GM18517 (cell line): ENCODE results near the gene TMIE.

Experiments
- ATAC-seq: cut with Tn5 transposase; IDR thresholded peaks from one replicate; pipeline ENCODE4 v1.9.1; 2021; ENCODE audit warnings: mild to moderate bottlenecking, moderate library complexity; ENCODE audit not compliant: unreplicated experiment

Gene TMIE

DNA sequence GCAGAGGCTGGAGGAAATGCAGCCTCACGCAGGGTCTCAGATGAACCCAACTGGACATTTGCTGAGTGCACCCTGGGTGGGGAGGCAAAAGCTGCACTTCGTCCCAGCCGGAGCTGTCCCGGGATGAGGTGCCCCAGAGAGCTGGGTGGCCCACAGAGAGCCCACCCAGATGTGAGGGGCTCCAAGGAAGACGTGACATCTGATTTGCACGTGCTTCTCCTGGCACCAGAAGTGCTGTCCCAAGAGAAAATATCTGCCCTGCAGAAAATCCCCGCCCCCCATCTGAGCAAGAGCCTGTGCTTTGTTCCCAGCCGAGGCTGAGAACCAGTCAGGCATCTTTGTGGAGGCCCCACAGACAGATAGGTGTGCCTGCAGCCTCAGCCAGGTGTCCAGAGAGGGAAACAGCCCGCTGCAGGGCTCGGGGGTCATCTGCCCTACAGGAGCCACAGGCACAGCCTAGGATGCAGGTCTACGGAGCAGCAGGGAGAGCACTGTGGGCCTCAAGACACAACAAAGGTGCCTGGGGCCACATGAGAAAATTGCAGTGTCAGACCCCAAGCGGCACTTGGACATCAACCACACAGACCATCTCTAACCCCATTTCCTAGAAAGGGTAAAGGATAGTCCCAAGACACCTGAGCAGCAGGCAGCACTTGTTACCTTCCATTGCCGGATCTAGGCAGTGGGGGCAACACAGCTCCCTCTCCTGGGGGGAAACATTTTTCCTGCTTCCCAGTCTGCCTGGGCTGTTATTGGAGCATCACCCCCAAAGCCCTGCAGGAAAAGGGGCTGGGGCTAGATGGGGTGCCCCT is 5.8 kb downstream of the TMIE start:
- ATAC-seq, result no peak

DNA sequence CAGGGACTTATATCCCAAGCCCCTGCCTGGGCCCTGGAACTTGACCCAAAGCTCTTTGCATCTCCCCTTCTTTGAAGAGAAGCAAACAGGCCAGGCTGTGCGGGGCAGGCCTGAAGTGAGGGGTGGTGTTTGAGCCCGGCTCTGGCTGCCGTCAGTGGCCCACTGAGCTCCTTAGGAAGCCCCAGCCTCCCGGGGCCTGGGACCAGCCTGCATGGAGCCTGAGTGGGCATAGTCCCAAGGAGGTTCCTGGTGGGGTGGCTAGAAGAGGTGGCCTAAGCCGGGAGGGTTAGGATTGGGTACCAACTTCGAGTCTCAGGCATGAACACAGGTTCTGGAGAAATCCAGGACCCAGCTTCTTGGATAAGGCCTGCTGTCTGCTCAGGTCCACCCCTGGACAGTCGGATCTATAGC is 6.4 kb downstream of the TMIE start:
- ATAC-seq, result no peak

DNA sequence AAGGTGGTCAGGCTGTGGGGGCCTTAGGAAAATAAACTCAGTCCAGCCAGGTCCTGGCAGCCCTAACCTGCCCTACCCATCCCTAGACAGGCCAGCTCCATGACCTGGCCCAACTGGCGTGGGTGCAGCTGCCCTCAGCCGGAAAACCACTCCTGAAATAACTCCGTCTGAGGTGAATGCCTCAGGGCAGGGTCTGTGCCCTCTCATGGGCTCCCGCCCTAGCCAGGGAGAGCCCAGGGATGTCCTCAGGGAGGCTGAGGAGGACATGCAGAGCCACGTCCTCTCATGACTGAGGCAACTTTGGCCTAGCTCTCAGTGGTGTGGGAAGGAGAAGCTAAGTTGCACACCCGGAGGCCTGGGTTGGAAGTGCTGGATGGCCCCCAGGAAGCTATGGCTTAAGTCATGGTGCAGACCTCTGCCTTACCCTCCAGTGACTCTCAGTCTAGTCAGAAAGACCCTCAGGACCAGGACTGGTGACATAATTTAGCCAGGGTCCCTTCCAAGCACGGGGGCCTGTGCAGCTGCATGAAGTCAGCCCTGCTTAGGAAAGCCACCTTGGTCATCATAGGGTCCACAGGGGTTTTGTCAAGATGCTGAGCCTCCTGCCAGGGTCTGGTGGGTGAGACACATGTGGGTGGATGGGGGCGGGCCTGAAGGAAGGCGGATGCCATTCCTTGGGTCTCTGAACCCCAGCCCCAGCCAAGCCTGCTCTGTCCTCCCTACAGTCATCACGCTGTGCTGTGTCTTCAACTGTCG is 7.4 kb downstream of the TMIE start:
- ATAC-seq, result no peak

DNA sequence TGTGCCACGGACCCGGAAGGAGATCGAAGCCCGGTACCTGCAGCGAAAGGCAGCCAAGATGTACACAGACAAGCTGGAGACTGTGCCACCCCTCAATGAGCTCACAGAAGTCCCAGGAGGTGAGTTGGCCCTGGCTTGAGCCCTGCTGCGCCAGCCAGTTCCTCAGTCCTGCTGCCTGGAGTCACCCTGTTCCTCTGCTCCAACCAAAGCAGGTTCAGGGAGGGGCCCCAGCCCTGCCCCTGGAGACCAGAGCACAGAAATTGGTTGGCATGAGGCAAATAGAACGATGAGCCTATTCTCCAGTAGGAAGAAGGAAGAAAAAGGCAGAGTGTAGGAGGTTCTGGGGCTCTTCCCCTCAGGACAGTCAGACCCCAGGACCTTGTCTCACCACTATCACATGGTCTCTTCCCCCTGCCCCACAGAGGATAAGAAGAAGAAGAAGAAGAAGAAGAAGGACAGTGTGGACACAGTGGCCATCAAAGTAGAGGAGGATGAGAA is 8.0 kb downstream of the TMIE start:
- no peak for ATAC-seq

DNA sequence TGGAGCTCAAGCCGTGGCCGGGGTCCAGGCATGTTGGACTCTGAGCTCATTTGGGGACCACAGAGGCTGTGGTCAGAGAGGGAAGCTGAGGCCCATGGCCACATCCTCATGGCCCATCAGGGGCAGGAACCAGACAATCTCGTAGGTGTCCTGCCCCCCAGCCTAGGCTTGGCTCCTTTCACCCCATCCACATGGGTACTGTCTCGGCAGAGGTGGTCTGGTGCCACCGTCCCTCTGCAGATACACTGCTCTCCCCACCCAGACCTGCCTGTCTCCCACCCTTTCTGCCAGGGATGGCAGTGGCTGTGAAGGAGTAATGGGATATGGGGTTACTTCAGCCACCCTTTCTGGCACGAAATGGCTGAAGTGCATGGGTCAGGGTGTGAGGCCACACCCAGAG is 8.5 kb downstream of the TMIE start:
- no peak for ATAC-seq

DNA sequence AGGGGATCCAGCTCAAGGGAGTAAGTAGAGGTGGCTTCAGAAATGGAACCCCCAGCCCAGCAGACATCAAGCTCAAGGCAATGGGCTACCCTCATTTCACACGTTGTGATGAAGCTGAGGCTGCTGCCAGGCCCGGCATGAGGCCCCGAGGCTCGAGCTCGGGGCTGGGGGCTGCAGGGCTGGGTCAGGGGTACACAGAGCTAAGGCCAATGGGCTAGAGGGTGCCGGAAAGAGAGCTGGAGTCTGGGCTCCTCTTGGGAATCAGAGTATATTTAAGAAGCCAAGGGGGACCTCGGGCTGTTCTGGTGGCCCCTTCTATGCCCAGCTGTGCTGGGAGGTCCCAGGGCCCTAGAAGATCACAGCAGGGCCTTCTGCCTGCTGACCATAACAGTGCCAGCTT is 9.0 kb downstream of the TMIE start:
- ATAC-seq, result no peak

DNA sequence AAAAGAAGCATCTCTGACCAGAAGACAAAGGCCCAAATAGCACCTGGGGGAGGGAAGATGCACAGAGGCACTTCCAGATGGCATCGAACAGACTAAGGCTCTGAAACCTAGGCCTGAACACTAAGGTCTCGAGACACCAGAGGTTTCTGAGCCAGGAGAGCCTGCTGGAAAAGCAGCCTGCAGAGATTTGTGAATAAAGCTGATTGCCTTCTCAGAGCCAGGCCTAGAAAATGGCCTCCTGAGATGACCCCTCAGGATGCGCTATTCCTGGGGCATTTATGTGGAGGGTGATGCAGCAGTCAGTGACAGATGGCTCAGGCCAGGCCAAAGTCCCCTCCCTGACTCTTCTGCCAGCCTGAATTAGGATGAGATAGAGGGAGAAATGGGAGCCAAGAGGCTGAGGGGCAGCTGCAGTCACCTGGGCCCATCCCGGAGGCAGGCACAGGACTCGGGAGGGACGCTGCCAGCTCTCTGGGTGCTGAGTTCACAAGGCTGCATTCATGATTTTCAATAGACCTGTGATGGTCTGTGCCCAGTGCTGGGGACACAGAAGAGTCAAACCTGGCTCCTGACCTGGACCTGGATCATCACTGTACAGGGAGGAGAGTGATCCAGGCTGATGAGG is 9.6 kb downstream of the TMIE start:
- no peak for ATAC-seq

DNA sequence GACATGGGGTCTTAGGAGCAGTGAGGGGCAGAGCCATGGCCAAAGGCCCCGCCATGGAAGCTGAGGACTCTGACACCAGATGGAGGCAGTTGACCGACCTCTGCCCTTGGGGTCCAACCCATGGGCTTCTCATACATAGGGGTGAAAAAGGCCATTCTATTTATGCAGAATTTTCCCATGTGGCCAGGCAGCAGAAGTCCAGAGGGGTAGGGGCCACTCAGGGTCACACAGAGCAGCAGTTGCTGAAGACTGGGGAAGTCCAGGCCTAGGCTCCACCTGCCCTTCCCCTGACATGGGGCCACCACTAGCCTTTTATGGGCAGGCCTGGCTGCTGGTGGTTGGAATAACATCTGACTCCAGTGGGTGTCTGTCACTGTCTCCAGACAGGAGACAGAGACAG is 10.1 kb downstream of the TMIE start:
- no peak for ATAC-seq

DNA sequence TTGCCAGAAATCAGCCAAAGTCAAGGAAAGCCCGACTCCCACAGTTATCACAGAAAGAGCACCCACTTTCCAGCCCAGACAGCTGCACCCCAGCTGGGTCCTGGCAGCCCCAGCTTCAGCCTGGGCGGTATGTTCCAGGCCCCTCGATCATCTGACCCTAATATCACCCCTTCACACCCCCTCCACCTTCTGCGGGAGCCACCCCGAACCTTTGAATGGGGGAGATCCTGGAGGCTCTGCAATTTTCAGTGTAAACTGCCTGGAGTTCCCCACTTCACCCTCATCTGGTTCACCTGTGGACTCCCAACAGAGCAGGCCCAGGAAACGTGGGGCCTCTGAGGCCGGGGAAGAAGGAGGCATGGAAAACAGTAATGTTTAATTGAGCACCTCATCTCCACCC is 10.6 kb downstream of the TMIE start:
- ATAC-seq, result no peak

DNA sequence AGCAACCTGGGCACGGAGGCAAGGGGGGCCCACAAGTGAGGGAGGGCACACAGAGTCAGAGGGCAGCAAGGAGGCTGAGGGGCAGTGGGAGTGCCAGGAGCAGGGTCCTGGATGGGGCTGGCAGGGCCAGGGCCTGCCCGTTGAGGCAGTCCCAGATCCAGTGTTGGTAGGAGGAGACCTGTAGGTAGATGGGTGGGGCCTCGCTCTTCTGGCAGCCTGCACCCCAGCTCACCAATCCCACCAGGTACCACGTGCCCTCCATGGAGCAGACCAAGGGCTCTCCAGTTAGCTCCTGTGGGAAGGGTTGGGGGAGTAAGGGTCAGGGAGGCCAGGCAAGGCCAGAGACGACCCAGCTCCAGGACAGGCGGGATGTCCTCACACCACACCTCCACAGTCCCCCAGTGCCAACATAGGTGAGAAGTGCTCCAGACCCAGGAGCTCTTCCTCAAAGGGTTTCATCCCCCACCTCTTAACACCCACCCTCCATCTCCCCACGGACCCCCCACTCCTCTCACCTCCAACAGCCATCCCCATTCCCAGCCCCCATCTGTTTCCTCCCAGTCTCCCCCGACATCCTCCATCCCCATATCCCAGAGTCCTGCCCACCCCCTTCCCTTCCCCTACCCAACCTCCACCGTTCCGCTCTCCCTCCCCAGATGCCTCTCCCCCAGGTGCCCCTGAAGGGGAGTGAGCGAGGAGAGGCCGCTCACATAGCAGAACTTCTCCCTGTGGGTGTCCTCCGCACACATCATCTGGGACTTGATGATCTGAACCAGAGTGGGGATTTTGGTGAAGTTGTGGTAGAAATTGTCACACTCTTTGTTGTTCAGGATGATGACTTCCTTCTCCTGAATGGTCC is 11.2 kb downstream of the TMIE start:
- ATAC-seq, result no peak

DNA sequence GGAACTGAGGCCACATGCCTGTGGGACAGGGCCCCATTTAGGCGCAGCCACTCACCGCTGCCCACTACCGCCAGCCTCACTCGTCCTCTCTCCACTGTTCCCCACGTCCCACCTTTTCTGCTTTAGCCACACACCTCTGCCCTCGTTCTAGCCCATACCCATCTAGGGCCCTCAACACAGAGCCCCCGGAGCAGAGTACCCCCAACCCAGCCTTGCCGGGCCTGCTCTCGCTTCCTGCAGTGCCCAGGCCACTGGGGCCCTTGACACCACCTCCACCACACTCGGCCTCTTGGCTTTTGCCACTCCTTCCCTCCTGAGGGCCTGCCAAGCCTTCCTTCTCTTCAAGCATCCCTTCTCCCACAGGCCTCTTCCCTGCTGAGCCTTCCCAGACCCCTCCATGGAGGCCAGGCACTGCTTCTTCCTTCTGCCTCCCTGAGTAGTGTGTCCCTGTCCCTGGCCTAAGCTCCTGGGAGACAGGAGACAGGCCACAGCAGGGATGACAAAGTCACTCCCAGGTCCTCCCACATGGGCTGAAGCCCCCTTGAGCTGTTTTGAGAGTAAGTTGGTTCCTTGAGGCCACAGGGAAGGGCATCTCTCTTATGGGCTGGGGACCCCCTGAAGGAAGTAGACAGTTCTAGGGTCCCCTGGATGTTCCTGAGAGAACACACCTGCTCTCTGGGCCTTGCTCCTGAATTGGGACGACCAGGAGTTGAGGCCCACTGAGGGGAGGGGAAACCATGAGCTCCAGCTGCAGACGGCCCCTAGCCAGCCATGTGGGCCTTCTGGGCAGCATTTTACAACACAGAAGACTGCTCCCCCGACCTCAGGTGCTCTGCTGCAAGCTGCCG is 12.1 kb downstream of the TMIE start:
- no peak for ATAC-seq

DNA sequence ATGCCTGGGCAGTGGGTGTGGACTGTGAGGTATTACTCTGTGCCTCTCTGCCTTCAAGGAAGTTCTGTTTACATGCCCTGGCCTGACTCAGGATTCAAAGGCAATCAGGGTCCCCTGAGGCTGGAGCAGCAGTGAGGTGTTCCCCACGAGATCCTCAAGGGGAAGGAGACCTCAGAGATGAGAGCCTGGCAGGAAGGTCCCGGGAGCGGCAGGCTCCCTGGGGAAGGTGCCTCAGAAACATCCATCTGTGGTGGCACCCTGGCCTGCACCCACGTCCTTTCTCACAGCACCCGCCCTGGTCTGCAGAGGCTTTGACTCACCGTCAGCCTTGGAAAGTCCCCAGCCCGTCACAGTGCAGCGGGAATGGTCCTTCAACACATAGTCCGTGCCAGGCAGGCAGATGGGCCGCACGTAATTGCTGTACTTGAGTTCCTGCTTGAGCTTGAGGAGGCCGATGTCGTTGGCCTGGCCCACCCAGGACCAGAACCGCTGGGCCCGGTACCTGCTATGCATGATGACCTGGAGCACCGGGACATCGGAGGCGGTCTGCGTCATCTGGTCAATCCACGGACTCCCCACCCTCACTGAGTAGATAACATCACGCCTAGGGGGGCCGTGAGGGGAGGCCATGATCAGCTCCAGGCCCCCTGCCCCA is 12.8 kb downstream of the TMIE start:
- ATAC-seq, result peak; percentile 66

DNA sequence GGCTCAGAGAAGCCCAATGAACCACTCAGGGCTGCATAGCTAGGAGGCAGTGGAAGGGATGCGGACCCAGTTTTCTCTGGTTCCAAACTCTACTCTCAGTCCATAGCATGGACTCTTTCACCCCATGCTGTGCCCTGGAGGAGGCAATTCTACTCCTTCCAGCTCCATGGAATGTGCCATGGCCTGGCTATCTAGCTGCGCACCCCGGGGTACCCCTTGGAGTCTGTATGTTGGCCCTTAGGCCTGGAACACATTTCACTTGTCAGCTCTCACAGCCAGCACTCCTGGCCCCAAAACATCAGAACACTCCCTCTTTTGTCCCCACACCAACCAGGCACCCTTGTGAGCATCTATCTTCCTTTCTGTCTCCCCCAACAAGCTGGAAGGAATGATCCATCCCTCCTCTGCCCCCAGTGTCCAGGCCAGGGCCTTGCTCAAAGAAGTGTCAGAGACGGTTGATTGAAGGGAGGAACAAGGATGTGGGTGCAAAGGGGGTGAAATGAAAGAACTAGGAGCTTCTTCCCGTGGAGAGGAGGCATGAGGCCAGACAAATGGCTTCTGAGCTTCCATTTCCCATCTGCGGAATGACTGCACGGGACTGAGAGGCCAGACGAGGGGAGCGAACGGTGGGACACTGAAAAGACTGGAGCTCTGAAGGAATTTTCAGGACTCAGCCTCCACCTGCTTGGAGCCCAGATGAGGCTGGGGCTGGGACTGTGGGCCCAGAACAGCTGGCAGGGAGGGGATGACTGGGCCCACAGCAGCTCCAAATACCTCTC is 13.7 kb downstream of the TMIE start:
- no peak for ATAC-seq

DNA sequence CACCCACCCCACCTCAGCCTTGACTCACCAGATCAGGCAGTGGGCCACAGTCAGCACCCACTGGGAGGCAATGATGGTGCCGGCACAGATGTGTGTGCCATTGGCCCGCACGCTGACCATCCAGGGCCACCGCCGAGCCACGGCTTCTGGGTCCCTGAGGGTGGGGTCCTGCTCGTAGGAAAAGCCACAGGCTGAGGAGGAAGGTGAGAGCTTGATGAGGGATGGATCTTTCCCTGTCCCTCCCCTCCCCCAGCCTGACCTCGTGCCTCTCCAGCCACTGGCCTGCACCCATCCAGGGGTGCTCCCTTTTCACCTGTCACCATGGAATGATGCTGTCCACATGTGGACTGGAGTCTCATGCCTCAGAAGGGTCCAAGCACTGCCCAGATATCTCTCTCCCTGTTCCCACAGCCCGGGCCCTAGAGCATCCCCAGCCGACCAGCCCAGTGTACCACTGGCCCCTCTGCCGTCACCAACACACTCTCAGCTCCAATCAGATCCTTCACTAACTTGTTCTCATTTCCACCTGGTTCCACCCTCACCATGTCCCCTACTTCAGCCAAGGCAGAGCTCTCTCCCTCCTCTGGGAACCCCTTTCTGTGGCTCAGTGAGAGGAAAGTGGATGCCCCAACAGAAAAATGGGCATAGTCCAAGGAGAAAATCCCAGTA is 14.4 kb downstream of the TMIE start:
- no peak for ATAC-seq

DNA sequence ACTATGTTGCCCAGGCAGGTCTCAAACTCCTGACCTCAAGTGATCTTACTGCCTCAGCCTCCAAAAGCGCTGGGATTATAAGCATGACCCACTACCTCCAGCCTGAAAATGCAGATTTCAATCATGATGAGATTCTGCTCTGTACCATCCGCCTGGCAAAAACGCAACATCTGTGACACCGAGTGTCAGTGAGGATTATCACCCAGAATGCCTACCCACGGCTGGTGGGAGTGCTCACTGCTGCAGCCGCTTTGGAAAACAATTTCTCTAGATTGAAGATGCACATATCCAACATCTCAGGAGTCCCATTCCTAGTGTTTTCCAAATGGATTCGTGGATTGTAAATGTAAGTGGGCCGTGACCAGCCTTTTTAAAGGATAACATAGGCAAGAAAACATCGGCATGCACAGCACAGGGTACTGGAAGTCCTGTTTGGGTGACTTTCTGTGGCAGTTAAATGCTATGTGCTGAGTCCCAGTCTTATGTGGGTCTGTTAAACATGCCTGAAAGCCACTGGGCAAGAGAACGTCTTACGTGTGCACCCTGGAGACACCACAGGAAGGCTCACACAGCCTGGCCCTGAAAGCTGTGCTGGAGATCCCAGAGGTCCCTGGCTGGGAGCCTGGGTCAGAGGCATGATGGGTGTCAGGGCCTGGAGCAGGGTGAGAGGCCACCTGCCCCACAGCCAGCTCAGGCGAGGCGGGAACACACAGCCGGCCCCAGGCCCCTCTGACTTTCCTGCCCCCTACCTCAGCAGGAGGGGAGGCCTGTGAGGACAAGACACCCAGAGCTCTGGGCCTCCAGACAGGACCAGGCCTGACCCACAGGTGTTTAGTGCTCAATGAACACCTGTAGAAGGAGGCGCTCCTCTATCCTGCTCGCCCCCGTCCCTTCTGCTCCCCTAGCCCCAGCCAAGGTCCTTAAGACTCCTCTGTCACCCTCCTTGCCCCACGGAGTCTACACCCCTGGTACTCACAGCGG is 15.6 kb downstream of the TMIE start:
- no peak for ATAC-seq

DNA sequence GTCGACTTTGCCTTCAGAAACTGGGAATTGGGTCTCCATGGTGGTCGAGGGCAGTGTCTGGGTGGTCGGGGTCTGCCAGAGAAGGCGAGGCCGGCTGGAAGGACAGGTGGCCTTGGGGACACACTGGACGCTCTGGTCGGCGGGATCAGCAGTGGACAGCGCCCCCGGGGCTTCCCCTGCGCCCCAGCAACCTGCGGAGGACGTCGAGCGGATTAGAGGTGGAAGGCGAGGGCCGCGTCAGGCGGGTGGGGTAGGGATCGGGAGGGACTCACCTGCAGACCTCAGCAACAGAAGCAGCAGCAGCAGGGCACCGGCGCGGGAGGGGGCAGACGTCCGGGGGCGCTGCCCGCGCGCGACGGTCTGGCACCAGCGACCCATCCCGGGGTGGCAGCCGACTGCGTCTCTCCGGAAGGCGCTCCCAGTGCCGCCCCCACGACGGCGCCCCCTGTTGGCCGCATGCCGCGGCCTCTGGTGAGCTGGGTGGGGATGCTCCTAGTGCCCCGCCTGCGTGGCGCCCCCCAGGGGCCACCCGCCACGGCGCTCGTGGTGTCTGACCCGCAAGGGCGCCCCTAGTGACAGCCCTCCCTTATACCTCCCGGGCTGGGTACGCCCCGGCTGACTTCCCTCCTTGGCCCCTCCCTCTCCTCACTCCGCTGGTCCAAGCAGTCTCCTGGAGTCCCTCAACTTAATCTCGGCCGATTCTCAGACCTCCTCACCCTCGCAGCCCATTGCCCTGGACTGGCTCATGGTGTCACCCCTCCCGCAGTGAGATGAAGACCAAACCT is 16.4 kb downstream of the TMIE start, which contains the start of gene PRSS50:
Gene PRSS50, minus strand, starts transcription at position 423 of the 785 bp plus-strand sequence. Its CDS starts 45 bp downstream, at position 378.
- ATAC-seq, result no peak
